Pancreas (tissue), 10 donors: ENCODE results near the gene GKAP1. TPM values are rescaled to one million over a fixed set of nuclear protein-coding genes. Genes with fewer than 3 reads are reported as not detected.

ENCODE experiments used
- ATAC-seq, 4 donors: fragments of 200-7000 bp; cut with Tn5 transposase; one replicate each; pipeline versions ENCODE4 v1.8.0 to v1.9.1; 2020; ENCODE audit warnings: mild to moderate bottlenecking in 4 of 4, moderate library complexity in 4 of 4
- DNase-seq, 6 donors: peaks; one replicate each; pipeline ENCODE4 v3.0.0-alpha.2; 2020
- FAIRE-seq: peaks from 2 replicates; lab custom pipeline; 2012; peaks lifted over from hg19 to GRCh38; lab: Jason Lieb, UNC
- H3K27ac ChIP-seq, 4 donors: fragments of 200-600 bp; sonication (generic); 1 replicate in 3 of 4; 2 replicates in 1 of 4; pipeline versions ENCODE4 v1.5.0 to v1.8.0; 2020
- H3K27me3 ChIP-seq, 4 donors: fragments of 200-600 bp; one replicate each; pipeline ENCODE4 v1.8.0; 2021
- H3K36me3 ChIP-seq, 3 donors: fragments of 200-600 bp; sonication (generic) in 1 of 3; one replicate each; pipeline versions ENCODE4 v1.5.0 to v1.8.0; 2020 to 2021
- H3K4me1 ChIP-seq, 3 donors: fragments of 200-600 bp; one replicate each; pipeline ENCODE4 v1.8.0; 2021
- H3K4me3 ChIP-seq, 4 donors: fragments of 200-600 bp; sonication (generic) in 2 of 4; one replicate each; pipeline versions ENCODE4 v1.5.0 to v1.8.0; 2020 to 2021
- H3K9me3 ChIP-seq, 4 donors: fragments of 200-600 bp; one replicate each; pipeline ENCODE4 v1.8.0; 2021
- WGBS, 2 donors: extraction: QIAGEN DNeasy Blood & Tissue Kit; methylation state at CpG; one replicate each; pipeline ENCODE4 v1.1.7; 2013; 5-methylcytosine and 5-hydroxymethylcytosine counted together
- intact Hi-C, 3 donors: fragments of 100-400 bp; cut with DNase I; formaldehyde crosslinking; loops; one replicate each; pipeline versions ENCODE4 v1.11.1 to v1.14.2; 2022
- polyA plus RNA-seq, 2 donors: library from polyadenylated mRNA; stranded (reverse); fragments of 200-250 nt; gene quantifications; one replicate each; pipeline ENCODE4 v1.2.3, GENCODE V29; 2013
- total RNA-seq, 6 donors: library from RNA; stranded (reverse); fragmentation: NEBNext Ultra II Directional in 4 of 6; extraction: Animal tissue kit (Norgen Biotek cat#: 25700) in 4 of 6; gene quantifications; one replicate each; pipeline versions ENCODE4 v1.2.1 to v1.2.4, GENCODE V29; 2021 to 2023
- TF ChIP-seq, protein P1 (sequence below), 4 donors: fragments of 200-600 bp; sonication (generic) in 3 of 4; IDR thresholded peaks; one replicate each; pipeline versions ENCODE4 v1.5.0 to v1.8.0; 2021; ENCODE audit warnings: antibody characterized with exemption in 4 of 4
- donor health status: healthy with polysubstance abuse.
- donor health status: DM: no; HTN: no; CAD: no; lungs with moderate emphysema.
- donor health status: DM: no; HTN: no; CAD: no.
- donor health status: control.
- donor health status: control.
- donor health status: Bipolar disorder and iron deficiency.
- donor health status: DM: yes; HTN: yes; CAD: no.
- donor health status: DM: no; HTN: no; CAD: no.
- donor health status: DM: no; HTN: no; CAD: no.
- donor health status: DM: yes; HTN: yes; CAD: no.

GKAP1 gene
- total and polyA plus RNA-seq, 8 donors = 3.7 to 13.2 (median 6.3) TPM

DNA sequence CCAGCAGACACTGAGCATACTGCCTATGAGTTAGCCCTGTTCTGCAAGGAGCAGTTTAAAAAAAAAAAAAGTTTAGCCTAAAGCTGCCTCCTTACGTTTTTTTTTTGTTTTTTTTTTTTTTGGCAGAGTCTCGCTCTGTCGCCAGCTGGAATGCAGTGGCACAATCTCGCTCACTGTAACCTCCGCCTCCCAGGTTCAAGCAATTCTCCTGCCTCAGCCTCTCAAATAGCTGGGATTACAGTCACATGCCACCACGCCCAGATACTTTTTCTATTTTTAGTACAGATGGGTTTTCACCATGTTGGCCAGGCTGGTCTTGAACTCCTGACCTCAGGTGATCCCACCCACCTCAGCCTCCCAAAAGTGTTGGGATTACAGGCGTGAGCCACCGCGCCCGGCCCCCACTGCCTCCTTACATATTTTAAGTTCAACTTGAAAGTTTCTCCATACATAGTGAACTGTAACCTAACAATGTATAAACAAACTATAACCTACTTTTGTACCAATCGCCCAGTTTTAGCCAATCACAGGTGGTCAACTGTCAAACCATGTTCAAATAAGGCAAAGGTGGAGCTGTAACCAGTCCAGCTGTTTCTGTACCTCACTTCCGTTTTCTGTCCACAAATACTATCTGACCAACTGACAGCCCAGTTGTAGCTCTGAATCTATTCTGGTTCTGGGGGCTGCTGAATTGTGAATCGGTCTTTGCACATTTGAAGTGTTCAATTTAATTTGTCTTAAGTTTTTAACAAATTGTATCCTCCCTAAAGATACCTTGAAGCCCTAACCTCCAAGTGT is 17.1 kb downstream of the GKAP1 start:
- no peak for DNase-seq
- no peak overlapping the region for H3K27ac ChIP-seq
- H3K9me3 ChIP-seq = no peaks in the 10 kb centered on the region
- TF ChIP-seq, protein P1, sequence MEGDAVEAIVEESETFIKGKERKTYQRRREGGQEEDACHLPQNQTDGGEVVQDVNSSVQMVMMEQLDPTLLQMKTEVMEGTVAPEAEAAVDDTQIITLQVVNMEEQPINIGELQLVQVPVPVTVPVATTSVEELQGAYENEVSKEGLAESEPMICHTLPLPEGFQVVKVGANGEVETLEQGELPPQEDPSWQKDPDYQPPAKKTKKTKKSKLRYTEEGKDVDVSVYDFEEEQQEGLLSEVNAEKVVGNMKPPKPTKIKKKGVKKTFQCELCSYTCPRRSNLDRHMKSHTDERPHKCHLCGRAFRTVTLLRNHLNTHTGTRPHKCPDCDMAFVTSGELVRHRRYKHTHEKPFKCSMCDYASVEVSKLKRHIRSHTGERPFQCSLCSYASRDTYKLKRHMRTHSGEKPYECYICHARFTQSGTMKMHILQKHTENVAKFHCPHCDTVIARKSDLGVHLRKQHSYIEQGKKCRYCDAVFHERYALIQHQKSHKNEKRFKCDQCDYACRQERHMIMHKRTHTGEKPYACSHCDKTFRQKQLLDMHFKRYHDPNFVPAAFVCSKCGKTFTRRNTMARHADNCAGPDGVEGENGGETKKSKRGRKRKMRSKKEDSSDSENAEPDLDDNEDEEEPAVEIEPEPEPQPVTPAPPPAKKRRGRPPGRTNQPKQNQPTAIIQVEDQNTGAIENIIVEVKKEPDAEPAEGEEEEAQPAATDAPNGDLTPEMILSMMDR (IDR thresholded peaks at IDR 0.05) = no peak
- no peaks in the 10 kb centered on the region for H3K4me1 ChIP-seq
- no peak for ATAC-seq
- intact Hi-C loops = no loop called here
- peaks cover 0 to 20% (median 0%) of the 10 kb centered on the region in 3 donors for H3K36me3 ChIP-seq
- FAIRE-seq = no peak
- H3K27me3 ChIP-seq = no peaks in the 10 kb centered on the region
- H3K4me3 ChIP-seq = no peak overlapping the region
- 88% methylated on average over 13 of the region's 13 CpGs for WGBS, 2 donors

DNA sequence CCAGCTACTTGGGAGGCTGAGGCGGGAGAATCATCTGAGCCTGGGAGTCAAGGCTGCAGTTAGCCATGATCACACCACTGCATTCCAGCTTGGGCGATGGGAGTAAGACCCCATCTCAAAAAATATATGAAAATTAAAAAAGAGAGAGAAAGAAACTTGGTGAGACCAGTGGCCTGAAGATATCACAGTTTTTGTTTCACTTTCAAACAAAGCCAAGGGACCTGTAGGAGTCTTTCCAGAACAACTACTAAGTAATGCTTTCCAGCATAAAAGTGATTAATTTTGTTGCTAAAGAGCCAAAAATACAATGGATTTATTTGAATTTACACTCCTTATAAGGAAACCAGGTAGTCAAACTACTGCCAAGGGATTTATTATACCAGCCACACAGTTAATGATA is 23.5 kb downstream of the GKAP1 start:
- Histone ChIP-seq H3K4me1 (no peaks in the 10 kb centered on the region), H3K27ac (peak overlapping the region in 1 of 4 donors; percentile 28), H3K36me3 (peaks cover 0 to 18% (median 0%) of the 10 kb centered on the region in 3 donors), H3K4me3 (no peak overlapping the region), H3K27me3 (no peaks in the 10 kb centered on the region), H3K9me3 (no peaks in the 10 kb centered on the region)
- DNase-seq (no peak), ATAC-seq (peak in 1 of 4 donors; percentile 32), FAIRE-seq (no peak)
- intact Hi-C loops = no loop called here
- 90 to 94% methylated on average over 2 of the region's 2 CpGs for WGBS, 2 donors
- TF ChIP-seq, protein P1 (IDR thresholded peaks at IDR 0.05) = no peak

DNA sequence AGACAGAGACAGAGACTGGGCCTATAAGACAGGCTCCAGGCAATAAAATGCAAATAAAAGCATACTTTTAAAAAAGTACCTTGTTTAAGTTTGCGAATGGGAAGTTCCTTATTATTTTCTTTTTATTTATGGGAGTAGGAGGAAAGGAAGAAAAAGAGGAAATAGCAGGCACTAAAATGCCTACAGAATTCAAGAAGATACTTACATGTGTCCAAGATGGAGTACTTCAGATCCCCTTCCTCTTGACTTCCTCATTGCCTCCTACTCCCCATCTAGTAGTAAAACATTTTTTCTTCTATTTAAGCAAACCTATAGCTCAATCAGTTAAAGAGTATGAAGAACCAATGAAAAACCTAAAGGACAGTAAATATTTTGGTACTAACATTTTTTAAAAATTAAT is 24.8 kb downstream of the GKAP1 start:
- Histone ChIP-seq H3K27ac (no peak overlapping the region), H3K27me3 (no peaks in the 10 kb centered on the region), H3K4me3 (no peak overlapping the region), H3K9me3 (no peaks in the 10 kb centered on the region), H3K36me3 (peaks cover 0 to 5% (median 0%) of the 10 kb centered on the region in 3 donors), H3K4me1 (no peaks in the 10 kb centered on the region)
- TF ChIP-seq, protein P1 (IDR thresholded peaks at IDR 0.05) = no peak
- FAIRE-seq (no peak), ATAC-seq (no peak), DNase-seq (no peak)
- intact Hi-C loops = no loop called here
- 90 to 100% methylated on average over 1 of the region's 1 CpG for WGBS, 2 donors

DNA sequence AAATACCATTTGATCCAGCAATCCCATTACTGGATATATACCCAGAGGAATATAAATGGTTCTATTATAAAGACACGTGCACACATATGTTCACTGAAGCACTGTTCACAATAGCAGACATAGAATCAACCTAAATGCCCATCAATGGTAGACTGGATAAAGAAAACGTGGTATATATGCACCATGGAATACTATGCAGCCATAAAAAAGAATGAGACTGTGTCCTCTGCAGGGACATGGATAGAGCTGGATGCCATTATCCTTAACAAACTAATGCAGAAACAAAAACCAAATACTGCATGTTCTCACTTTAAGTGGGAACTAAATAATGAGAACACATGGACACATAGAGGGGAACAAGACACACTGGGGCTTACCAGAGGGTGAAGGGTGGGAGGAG is 39.4 kb downstream of the GKAP1 start:
- ATAC-seq (no peak), DNase-seq (no peak), FAIRE-seq (no peak)
- intact Hi-C loops = no loop called here
- no peaks in the 10 kb centered on the region for H3K36me3 ChIP-seq
- WGBS, 2 donors = 94 to 97% methylated on average over 2 of the region's 2 CpGs
- no peaks in the 10 kb centered on the region for H3K27me3 ChIP-seq
- no peaks in the 10 kb centered on the region for H3K9me3 ChIP-seq
- no peak overlapping the region for H3K4me3 ChIP-seq
- TF ChIP-seq, protein P1 (IDR thresholded peaks at IDR 0.05) = no peak
- H3K27ac ChIP-seq = no peak overlapping the region
- H3K4me1 ChIP-seq = no peaks in the 10 kb centered on the region

DNA sequence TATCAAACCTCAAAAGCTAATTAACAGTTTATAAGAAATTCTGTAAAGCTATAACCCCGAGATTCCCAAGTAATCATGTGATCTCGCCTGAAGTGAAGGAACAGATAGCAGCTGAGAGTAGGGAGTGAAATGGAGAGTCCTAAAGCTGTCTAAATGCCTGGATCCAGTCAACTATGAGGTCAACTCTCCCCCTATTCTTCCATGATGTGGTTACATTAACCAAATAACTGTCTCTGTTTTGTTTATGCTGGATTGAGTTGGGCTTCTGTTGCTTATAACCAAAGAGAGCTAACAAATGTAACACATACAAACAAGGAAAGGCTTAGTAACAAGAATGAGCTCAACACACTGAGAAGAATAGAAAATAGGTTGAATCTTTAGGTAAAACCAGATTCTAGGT is 41.6 kb downstream of the GKAP1 start:
- Histone ChIP-seq H3K27me3 (no peaks in the 10 kb centered on the region), H3K27ac (no peak overlapping the region), H3K9me3 (no peaks in the 10 kb centered on the region), H3K4me3 (no peak overlapping the region), H3K4me1 (no peaks in the 10 kb centered on the region), H3K36me3 (no peaks in the 10 kb centered on the region)
- DNase-seq (no peak), FAIRE-seq (no peak), ATAC-seq (no peak)
- WGBS, 2 donors = 90 to 93% methylated on average over 2 of the region's 2 CpGs
- TF ChIP-seq, protein P1 (IDR thresholded peaks at IDR 0.05) = no peak
- intact Hi-C loops = no loop called here
